ENCODE data around the gene DGAT2. TPM values are rescaled to one million over a fixed set of nuclear protein-coding genes. Genes with fewer than 3 reads are reported as not detected.

DGAT2 gene
- total RNA-seq, 2 donors from 2014 or later, result 1.00 to 3.1 TPM

Other genes with a start within 250 kb of the DGAT2 start
- gene GDPD5, start 242.8 kb upstream of the DGAT2 start, total RNA-seq, result 10 to 100 TPM in 1 of 2 donors, 1 to 10 TPM in 1; 7.2 to 28.2 TPM
- gene SERPINH1, start 206.5 kb upstream of the DGAT2 start, total RNA-seq, result 1 to 10 TPM; 4.4 to 6.4 TPM
- gene MAP6, start 99.7 kb upstream of the DGAT2 start, total RNA-seq, result under 1 TPM in 1 of 2 donors, not detected in 1; 0.14 TPM
- gene MOGAT2, start 50.9 kb upstream of the DGAT2 start, total RNA-seq, result not detected
- gene UVRAG, start 46.4 kb downstream of the DGAT2 start, total RNA-seq, result 10 to 100 TPM; 16.6 to 29.9 TPM

Measured in natural killer cell treated with Interleukin-12 subunit alpha and Interleukin-12 subunit beta and Interleukin-15 and Interleukin-18, amount 100 ng/mL, for 72 hours (primary cell).